ENCODE data around the gene STAP1. TPM values are rescaled to one million over a fixed set of nuclear protein-coding genes. Genes with fewer than 3 reads are reported as not detected.

The STAP1 gene
- polyA plus RNA-seq, 1 of the 3 experiments (the other 2 are of a cell fraction): not detected

DNA sequence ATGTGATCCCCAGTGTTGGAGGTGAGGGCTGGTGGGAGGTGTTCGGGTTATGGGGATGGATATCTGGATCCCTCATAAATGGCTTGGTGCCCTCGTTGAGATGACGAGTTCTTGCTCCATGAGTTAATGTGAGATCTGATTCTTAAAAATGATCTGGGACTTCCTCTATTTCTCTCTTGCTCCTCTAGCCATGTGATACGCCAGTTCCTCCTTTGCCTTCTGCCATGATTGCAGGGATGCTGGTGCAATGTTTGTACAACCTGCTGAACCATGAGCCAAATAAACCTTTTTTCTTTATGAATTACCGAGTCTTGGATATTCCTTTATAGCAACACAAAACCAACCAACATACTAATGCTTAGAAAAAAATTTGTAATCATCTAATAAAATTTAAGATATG is 56.6 kb downstream of the STAP1 start (continued):
- TF ChIP-seq POLR2AphosphoS5 (IDR thresholded peaks at IDR 0.05; ENCODE audit: low read depth, low read length) (no peak), FOXM1 (IDR thresholded peaks at IDR 0.05; ENCODE audit: low read depth) (no peak), RCOR1 (IDR thresholded peaks at IDR 0.05; ENCODE audit: low read length) (no peak), NFIC (IDR thresholded peaks at IDR 0.05; ENCODE audit: borderline replicate concordance) (no peak), ELF1 (IDR thresholded peaks at IDR 0.05) (no peak)
- TF ChIP-seq, protein P1, sequence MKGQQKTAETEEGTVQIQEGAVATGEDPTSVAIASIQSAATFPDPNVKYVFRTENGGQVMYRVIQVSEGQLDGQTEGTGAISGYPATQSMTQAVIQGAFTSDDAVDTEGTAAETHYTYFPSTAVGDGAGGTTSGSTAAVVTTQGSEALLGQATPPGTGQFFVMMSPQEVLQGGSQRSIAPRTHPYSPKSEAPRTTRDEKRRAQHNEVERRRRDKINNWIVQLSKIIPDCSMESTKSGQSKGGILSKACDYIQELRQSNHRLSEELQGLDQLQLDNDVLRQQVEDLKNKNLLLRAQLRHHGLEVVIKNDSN (IDR thresholded peaks at IDR 0.05; ENCODE audit: borderline replicate concordance, low read depth): no peak

DNA sequence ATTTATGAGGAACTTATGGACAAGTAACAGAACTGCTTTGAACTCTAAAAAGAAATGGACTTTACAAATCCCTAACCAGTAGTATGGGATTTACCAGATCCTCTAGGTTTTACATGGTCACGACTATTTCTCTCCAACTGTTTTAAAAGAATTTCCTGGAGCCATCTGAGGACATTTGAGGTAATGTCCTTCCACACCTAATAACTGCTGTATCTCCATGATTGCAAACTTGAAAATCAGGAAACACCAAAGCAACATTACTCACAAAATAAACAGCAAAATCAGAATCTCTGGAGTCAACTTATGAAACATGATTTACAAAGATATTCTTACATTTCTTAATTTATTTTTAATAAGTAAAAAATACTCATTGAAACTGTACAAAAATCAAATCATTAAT is 58.0 kb downstream of the STAP1 start:
- POLR2A ChIA-PET: no interaction called here
- H3K36me3 ChIP-seq (replicated peaks in 1 of 2; ENCODE audit: control insufficient read depth in 1 of 2, insufficient read depth in 2 of 2, low read length in 1 of 2): peaks cover 69 to 80% of the 10 kb centered on the region in 2 experiments

More for the DNA sequence above, 58.0 kb downstream of the STAP1 start:
- TF ChIP-seq ZBTB33 (IDR thresholded peaks at IDR 0.05; ENCODE audit: borderline replicate concordance, low read depth) (no peak), YY1 (IDR thresholded peaks at IDR 0.05; ENCODE audit: low read depth) (no peak), EP300 (IDR thresholded peaks at IDR 0.05; ENCODE audit: borderline replicate concordance in 1 of 2, low read depth in 1 of 2, low read length in 1 of 2) (no peak), JUND (IDR thresholded peaks at IDR 0.05) (no peak), CHD2 (IDR thresholded peaks at IDR 0.05; ENCODE audit: low read length, partially characterized antibody) (no peak), GABPA (IDR thresholded peaks at IDR 0.05; ENCODE audit: low read depth) (no peak), RAD21 (IDR thresholded peaks at IDR 0.05; ENCODE audit: low read length) (no peak), RXRA (IDR thresholded peaks at IDR 0.05; ENCODE audit: borderline replicate concordance, low read depth) (no peak), MEF2A (IDR thresholded peaks at IDR 0.05; ENCODE audit: borderline replicate concordance, low read depth) (no peak), TAF1 (IDR thresholded peaks at IDR 0.05; ENCODE audit: borderline replicate concordance, low read depth, low read length) (no peak), TCF12 (IDR thresholded peaks at IDR 0.05) (no peak)
- TF ChIP-seq, protein P2, sequence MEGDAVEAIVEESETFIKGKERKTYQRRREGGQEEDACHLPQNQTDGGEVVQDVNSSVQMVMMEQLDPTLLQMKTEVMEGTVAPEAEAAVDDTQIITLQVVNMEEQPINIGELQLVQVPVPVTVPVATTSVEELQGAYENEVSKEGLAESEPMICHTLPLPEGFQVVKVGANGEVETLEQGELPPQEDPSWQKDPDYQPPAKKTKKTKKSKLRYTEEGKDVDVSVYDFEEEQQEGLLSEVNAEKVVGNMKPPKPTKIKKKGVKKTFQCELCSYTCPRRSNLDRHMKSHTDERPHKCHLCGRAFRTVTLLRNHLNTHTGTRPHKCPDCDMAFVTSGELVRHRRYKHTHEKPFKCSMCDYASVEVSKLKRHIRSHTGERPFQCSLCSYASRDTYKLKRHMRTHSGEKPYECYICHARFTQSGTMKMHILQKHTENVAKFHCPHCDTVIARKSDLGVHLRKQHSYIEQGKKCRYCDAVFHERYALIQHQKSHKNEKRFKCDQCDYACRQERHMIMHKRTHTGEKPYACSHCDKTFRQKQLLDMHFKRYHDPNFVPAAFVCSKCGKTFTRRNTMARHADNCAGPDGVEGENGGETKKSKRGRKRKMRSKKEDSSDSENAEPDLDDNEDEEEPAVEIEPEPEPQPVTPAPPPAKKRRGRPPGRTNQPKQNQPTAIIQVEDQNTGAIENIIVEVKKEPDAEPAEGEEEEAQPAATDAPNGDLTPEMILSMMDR (IDR thresholded peaks at IDR 0.05): no peak
- TF ChIP-seq, protein P3, sequence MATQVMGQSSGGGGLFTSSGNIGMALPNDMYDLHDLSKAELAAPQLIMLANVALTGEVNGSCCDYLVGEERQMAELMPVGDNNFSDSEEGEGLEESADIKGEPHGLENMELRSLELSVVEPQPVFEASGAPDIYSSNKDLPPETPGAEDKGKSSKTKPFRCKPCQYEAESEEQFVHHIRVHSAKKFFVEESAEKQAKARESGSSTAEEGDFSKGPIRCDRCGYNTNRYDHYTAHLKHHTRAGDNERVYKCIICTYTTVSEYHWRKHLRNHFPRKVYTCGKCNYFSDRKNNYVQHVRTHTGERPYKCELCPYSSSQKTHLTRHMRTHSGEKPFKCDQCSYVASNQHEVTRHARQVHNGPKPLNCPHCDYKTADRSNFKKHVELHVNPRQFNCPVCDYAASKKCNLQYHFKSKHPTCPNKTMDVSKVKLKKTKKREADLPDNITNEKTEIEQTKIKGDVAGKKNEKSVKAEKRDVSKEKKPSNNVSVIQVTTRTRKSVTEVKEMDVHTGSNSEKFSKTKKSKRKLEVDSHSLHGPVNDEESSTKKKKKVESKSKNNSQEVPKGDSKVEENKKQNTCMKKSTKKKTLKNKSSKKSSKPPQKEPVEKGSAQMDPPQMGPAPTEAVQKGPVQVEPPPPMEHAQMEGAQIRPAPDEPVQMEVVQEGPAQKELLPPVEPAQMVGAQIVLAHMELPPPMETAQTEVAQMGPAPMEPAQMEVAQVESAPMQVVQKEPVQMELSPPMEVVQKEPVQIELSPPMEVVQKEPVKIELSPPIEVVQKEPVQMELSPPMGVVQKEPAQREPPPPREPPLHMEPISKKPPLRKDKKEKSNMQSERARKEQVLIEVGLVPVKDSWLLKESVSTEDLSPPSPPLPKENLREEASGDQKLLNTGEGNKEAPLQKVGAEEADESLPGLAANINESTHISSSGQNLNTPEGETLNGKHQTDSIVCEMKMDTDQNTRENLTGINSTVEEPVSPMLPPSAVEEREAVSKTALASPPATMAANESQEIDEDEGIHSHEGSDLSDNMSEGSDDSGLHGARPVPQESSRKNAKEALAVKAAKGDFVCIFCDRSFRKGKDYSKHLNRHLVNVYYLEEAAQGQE (IDR thresholded peaks at IDR 0.05; ENCODE audit: low read depth, low read length): no peak
- TF ChIP-seq, protein P4, sequence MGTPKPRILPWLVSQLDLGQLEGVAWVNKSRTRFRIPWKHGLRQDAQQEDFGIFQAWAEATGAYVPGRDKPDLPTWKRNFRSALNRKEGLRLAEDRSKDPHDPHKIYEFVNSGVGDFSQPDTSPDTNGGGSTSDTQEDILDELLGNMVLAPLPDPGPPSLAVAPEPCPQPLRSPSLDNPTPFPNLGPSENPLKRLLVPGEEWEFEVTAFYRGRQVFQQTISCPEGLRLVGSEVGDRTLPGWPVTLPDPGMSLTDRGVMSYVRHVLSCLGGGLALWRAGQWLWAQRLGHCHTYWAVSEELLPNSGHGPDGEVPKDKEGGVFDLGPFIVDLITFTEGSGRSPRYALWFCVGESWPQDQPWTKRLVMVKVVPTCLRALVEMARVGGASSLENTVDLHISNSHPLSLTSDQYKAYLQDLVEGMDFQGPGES (IDR thresholded peaks at IDR 0.05; ENCODE audit: low read depth, low read length): no peak
- TF ChIP-seq, protein P5, sequence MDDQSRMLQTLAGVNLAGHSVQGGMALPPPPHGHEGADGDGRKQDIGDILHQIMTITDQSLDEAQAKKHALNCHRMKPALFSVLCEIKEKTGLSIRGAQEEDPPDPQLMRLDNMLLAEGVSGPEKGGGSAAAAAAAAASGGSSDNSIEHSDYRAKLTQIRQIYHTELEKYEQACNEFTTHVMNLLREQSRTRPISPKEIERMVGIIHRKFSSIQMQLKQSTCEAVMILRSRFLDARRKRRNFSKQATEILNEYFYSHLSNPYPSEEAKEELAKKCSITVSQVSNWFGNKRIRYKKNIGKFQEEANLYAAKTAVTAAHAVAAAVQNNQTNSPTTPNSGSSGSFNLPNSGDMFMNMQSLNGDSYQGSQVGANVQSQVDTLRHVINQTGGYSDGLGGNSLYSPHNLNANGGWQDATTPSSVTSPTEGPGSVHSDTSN (IDR thresholded peaks at IDR 0.05): no peak
- TF ChIP-seq, protein P6, sequence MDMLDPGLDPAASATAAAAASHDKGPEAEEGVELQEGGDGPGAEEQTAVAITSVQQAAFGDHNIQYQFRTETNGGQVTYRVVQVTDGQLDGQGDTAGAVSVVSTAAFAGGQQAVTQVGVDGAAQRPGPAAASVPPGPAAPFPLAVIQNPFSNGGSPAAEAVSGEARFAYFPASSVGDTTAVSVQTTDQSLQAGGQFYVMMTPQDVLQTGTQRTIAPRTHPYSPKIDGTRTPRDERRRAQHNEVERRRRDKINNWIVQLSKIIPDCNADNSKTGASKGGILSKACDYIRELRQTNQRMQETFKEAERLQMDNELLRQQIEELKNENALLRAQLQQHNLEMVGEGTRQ (IDR thresholded peaks at IDR 0.05; ENCODE audit: borderline replicate concordance, low read depth, low read length): no peak
- DNase-seq: no peak
- H3F3A ChIP-seq (replicated peaks; ENCODE audit: insufficient read depth): peaks cover 22% of the 10 kb centered on the region
- H3K9me2 ChIP-seq: no peaks in the 10 kb centered on the region
- H3K9me3 ChIP-seq: peaks cover 6% of the 10 kb centered on the region; the same call in 1 of the 2 replicates
- no peak overlapping the region for H3K27ac ChIP-seq (ENCODE audit: low read depth in 2 of 2, low read length in 1 of 2)
- H3K9ac ChIP-seq: no peak overlapping the region
- CTCF ChIA-PET: interaction anchor here (0.6 kb wide), 1 partner anchor 19 kb away, joined by 3 read pairs; no protein-coding TSS in a partner anchor
- no peaks in the 10 kb centered on the region for H4K20me1 ChIP-seq (ENCODE audit: insufficient read depth)
- H3K79me2 ChIP-seq (ENCODE audit: insufficient read depth): no peaks in the 10 kb centered on the region
- H3K27me3 ChIP-seq (ENCODE audit: insufficient read depth): no peaks in the 10 kb centered on the region
- H2AFZ ChIP-seq (ENCODE audit: low read depth): no peak overlapping the region
- H3K4me2 ChIP-seq: no peak overlapping the region
- H3K4me1 ChIP-seq (ENCODE audit: control insufficient read depth in 1 of 2, insufficient read depth in 2 of 2, low read depth in 1 of 2, low read length in 1 of 2): no peaks in the 10 kb centered on the region
- 95% methylated on average over 1 of the region's 1 CpG for WGBS (ENCODE audit: low lambda C conversion rate)
- no peak overlapping the region for H3K4me3 ChIP-seq (ENCODE audit: low read depth in 2 of 2, low read length in 1 of 2)

All from SK-N-SH (cell line).